Endothelial cell (in vitro differentiated cells): ENCODE results near the gene MED25. TPM values are rescaled to one million over a fixed set of nuclear protein-coding genes. Genes with fewer than 3 reads are reported as not detected.

Experiments
- DNase-seq: peaks from one replicate; pipeline ENCODE4 v3.0.0; 2021; ENCODE audit warnings: low spot score
- H3K27ac Mint-ChIP-seq: one replicate; pipeline ENCODE4 v1.8.0; 2021; ENCODE audit warnings: mixed read lengths, inconsistent platforms; ENCODE audit not compliant: unreplicated experiment
- H3K27me3 Mint-ChIP-seq: one replicate; pipeline ENCODE4 v1.8.0; 2021; ENCODE audit warnings: mild to moderate bottlenecking, moderate library complexity, mixed read lengths, inconsistent platforms; ENCODE audit not compliant: unreplicated experiment
- H3K36me3 Mint-ChIP-seq: one replicate; pipeline ENCODE4 v1.8.0; 2021; ENCODE audit warnings: mild to moderate bottlenecking, low read depth, mixed read lengths, inconsistent platforms; ENCODE audit not compliant: unreplicated experiment
- H3K4me1 Mint-ChIP-seq: one replicate; pipeline ENCODE4 v1.8.0; 2021; ENCODE audit warnings: mild to moderate bottlenecking, mixed read lengths, inconsistent platforms; ENCODE audit not compliant: unreplicated experiment
- H3K4me3 Mint-ChIP-seq: one replicate; pipeline ENCODE4 v1.8.0; 2021; ENCODE audit warnings: mild to moderate bottlenecking, mixed read lengths, inconsistent platforms; ENCODE audit not compliant: unreplicated experiment
- H3K9me3 Mint-ChIP-seq: one replicate; pipeline ENCODE4 v1.8.0; 2021; ENCODE audit warnings: mixed read lengths, inconsistent platforms; ENCODE audit not compliant: unreplicated experiment
- CTCF ChIP-seq: fragments of 200-600 bp; sonication (generic); IDR thresholded peaks from one replicate; pipeline ENCODE4 v1.5.0; 2021; ENCODE audit warnings: antibody characterized with exemption; ENCODE audit not compliant: unreplicated experiment
- total RNA-seq: library from RNA; stranded (reverse); fragmentation: NEBNext Ultra II Directional; extraction: Animal tissue kit (Norgen Biotek cat#: 25700); gene quantifications from one replicate; pipeline ENCODE4 v1.2.1, GENCODE V29; 2021; ENCODE audit not compliant: unreplicated experiment

The MED25 gene
- total RNA-seq, 1 donor from 2014 or later = 117 TPM

- Mint-ChIP-seq H3K4me3 (no peak overlapping the region), H3K9me3 (no peaks in the 10 kb centered on the region), H3K27me3 (peaks cover 22% of the 10 kb centered on the region), H3K27ac (no peak overlapping the region), H3K4me1 (peaks cover 5% of the 10 kb centered on the region), H3K36me3 (peaks cover 34% of the 10 kb centered on the region)
- peak; percentile 51 for DNase-seq
- TF ChIP-seq CTCF = no peak
These were observed 18.2 kb upstream of the MED25 start for GRCh38 chr19:49799798-49800376.

- H3K27me3 Mint-ChIP-seq = peaks cover 22% of the 10 kb centered on the region
- H3K36me3 Mint-ChIP-seq = peaks cover 29% of the 10 kb centered on the region
- no peak for TF ChIP-seq CTCF
- H3K27ac Mint-ChIP-seq = no peak overlapping the region
- no peak overlapping the region for H3K4me3 Mint-ChIP-seq
- no peak for DNase-seq
- H3K9me3 Mint-ChIP-seq = no peaks in the 10 kb centered on the region
- H3K4me1 Mint-ChIP-seq = peaks cover 5% of the 10 kb centered on the region
These were observed 17.3 kb upstream of the MED25 start for GRCh38 chr19:49800771-49801170.

- Mint-ChIP-seq H3K4me1 (peaks cover 10% of the 10 kb centered on the region), H3K27ac (peak overlapping the region; percentile 24), H3K9me3 (no peaks in the 10 kb centered on the region), H3K4me3 (no peak overlapping the region), H3K36me3 (peaks cover 32% of the 10 kb centered on the region), H3K27me3 (peaks cover 22% of the 10 kb centered on the region)
- DNase-seq = no peak
- TF ChIP-seq CTCF = no peak
These were observed 16.6 kb upstream of the MED25 start for GRCh38 chr19:49801401-49801888.

- Mint-ChIP-seq H3K27ac (no peak overlapping the region), H3K27me3 (peaks cover 21% of the 10 kb centered on the region), H3K36me3 (peaks cover 30% of the 10 kb centered on the region)
These were observed 16.0 kb upstream of the MED25 start for GRCh38 chr19:49801966-49802661.

More at GRCh38 chr19:49801966-49802661, 16.0 kb upstream of the MED25 start:
- TF ChIP-seq CTCF = no peak
- H3K4me3 Mint-ChIP-seq = no peak overlapping the region
- H3K4me1 Mint-ChIP-seq = peaks cover 11% of the 10 kb centered on the region
- H3K9me3 Mint-ChIP-seq = no peaks in the 10 kb centered on the region
- DNase-seq = no peak
